HG03159 (cell line): Measurements from ENCODE around the gene PDIA6.

Experiments
- ATAC-seq: cut with Tn5 transposase; IDR thresholded peaks from one replicate; pipeline ENCODE4 v1.9.1; 2021; ENCODE audit warnings: mild to moderate bottlenecking, moderate library complexity; ENCODE audit not compliant: unreplicated experiment

The PDIA6 gene

GRCh38 chr2:10768063-10768507 lies 44.5 kb downstream of the PDIA6 start:
- ATAC-seq, result no peak

GRCh38 chr2:10765914-10766313 lies 46.7 kb downstream of the PDIA6 start:
- ATAC-seq, result no peak

- ATAC-seq, result no peak
These were observed 47.1 kb downstream of the PDIA6 start for GRCh38 chr2:10765461-10765860.

- no peak for ATAC-seq
These were observed 47.7 kb downstream of the PDIA6 start for GRCh38 chr2:10764896-10765295.

- no peak for ATAC-seq
These were observed 48.3 kb downstream of the PDIA6 start for GRCh38 chr2:10764096-10764785.

DNA sequence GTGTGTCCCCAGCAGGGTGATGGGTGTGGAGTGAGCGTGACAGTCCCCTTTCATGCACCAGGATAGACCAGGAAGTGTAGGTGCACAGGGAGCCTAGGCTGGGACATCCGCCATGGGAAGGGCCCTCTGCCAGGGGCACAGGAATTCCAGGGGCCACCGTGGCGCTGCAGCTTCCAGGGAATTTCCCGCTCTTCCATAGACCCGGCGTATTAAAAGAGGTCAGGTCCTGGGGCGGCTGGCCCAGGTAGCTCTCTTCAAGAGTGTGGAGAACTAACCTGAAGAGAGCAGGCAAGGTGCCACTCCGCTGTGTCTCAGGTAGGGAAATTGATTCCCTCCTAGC lies 49.2 kb downstream of the PDIA6 start:
- ATAC-seq, result no peak

DNA sequence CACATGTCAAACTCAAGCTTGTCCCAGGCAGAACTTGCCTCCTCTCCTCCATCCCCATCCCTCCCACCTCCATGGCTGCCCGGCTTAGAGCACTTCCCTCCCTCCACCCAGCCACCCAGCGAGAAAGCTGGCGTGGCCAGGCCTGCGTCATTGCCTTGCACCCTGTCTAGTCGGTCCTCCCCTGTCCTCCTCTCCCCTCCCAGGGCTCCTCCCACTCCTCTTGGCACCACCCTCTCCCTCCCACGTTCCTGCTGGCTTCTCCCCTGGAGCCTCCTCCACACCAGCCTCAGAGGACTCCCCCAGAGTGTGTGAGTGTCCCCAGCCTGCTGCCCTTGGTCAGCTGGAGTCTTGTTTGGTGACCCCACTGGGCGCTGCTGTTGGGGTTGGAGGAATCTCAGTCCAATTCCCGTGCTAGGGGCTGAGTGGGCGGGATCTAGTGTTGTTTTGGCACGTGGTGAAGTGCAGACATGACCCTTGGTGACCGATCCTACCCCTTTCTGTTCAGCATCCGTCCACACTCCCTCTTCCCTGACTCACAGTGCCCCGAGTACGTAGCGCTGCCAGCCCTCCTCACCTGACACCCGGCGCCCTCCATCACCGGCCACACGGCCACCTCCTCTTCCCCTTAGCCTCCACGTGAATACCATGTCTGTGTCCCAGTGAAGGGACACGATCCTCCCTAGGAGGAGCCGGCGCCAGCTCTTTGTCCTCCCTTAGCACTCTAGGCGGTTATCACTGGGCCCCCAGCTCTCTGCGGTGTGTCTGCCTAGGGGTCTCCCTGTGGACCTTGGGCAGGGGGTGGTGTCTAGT lies 49.7 kb downstream of the PDIA6 start:
- no peak for ATAC-seq

DNA sequence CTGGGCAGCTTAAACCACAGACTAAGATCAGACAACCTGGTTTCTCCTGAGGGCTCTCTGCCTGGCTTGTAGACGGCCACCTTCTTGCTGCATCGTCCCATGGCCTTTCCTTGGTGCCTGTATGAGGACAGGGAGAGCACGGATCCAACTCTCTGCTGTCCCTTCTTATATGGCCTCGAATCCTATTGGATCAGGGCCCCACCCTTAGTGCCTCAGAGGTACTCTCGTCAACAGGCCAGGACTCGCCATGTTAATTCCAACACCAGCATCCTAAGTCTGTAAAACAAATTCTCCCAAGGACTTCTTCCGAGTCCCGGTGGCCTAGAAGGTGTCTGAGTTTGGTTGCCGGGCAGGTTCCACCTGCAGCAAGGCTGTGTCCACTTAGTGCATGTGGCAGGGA lies 51.0 kb downstream of the PDIA6 start:
- no peak for ATAC-seq

DNA sequence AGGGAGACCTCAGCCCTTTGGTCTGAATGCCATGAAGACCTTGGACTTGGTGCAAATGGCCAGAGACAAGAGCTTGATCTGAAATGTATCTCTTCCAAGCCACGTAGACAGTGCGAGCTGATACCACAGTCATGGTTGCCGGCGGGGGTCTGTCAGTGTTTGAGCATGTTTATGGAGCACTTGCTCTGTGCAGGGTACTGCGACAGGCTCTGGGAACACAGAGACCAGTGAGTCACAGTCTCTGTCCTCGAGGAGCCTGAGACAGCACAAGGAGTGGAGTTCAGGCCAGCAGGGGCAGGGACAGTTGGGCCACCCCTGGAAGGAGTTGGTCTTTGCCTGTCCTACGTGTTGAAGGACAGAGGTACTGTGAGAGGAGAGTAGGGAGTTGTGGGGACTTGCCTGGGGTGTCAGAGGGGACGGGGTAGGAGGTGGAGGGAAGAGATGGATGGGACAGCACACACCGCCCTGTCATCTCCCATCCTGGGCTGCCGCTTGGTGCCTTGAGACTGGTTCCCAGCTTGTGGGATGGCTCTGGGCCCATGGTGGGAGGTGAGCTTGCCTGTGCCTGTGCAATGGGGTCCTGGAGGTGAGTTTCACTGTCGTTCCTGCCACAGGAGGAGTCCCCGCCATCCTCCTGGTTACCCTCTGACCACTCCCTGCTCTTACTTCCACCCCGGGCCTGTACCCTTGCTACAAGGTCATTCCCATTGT lies 51.6 kb downstream of the PDIA6 start:
- ATAC-seq, result no peak

GRCh38 chr2:10759151-10759714 lies 53.4 kb downstream of the PDIA6 start:
- no peak for ATAC-seq

DNA sequence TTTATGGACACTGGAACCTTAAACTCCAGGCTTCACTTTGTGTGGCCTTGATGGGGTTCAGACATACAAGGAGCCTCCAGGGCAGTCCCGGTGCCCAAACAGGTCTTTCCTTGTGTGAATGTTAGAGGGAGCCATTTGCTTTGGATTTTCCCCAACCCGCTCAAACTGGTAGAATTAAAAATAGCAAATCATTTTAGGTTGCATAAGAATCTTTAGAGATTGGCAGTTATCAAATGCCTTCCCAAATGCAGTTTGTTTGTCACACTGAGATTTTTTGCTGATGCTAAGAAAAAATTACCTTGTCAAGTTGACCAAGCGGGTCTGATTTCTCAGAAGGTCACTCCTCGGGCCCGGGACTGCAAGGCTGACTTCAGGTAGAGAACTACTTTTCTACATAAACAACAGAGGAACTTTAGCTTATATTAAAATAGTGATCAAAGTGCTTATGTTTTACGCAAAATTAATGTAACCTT lies 54.7 kb downstream of the PDIA6 start:
- ATAC-seq, result no peak

DNA sequence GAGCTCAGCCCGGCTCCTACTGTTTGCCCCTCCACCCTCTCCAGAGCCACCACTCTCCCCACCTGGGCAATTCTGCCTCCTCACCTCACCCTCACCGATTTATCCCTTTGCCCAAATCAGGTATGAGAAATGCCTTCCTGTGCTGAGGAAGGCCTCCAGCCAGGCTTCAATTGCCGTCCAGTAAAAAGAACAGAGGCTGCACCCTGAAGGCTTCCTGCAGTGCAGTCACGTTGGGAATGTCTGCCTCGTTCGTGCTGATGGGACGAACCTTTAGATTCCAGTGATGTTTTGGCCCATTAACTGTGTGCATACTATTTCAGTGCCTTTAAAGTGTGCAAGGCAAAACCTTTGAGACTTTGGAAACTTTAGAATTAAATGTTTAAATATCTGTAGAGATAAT lies 57.0 kb downstream of the PDIA6 start:
- ATAC-seq, result no peak

GRCh38 chr2:10753876-10754275 lies 58.7 kb downstream of the PDIA6 start:
- no peak for ATAC-seq

- ATAC-seq, result no peak
These were observed 59.4 kb downstream of the PDIA6 start for GRCh38 chr2:10753156-10753555.

DNA sequence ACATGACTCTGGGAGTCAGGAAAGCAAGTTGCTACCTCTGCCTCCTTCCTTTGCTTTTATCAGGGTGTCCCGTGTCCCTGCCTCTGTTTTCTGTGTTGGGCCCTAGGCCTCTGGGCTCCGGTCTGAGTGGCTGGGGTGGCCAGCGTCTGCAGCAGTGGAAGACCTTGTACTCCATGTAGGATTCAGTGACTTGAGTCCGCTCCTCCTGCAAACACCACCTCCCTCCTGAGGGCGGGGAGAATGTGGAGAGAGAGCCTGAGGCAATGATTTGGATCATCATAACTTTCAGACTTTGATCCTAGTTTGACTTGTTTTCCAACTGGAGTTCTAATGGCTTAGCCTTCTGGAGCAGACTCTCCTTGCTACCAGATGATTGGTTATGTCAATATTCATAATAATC lies 60.3 kb downstream of the PDIA6 start:
- no peak for ATAC-seq

GRCh38 chr2:10750610-10751009 lies 62.0 kb downstream of the PDIA6 start:
- no peak for ATAC-seq

- no peak for ATAC-seq
These were observed 69.9 kb downstream of the PDIA6 start for GRCh38 chr2:10742666-10743065.

GRCh38 chr2:10741139-10741538 lies 71.4 kb downstream of the PDIA6 start:
- ATAC-seq, result no peak

DNA sequence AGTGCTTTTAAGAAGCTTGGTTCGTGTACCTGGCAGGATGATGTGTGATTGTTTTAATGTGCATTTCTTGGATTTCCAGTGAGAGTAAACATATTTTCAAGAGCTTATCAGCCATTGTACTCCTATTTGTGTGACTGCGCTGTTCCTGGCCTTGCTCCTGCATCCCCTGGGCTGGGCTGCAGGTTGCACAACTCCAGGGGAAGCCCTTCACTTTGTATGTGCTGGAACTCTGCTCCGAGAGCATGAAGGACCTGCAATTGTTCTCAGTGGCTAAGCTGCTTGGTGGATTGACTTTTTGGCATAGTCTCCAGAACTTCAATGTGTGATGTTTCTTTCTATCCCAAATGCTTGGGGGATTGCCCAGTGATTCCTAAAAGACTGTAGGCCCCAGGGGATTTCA lies 72.4 kb downstream of the PDIA6 start:
- no peak for ATAC-seq

- ATAC-seq, result no peak
These were observed 74.4 kb downstream of the PDIA6 start for GRCh38 chr2:10738192-10738591.

DNA sequence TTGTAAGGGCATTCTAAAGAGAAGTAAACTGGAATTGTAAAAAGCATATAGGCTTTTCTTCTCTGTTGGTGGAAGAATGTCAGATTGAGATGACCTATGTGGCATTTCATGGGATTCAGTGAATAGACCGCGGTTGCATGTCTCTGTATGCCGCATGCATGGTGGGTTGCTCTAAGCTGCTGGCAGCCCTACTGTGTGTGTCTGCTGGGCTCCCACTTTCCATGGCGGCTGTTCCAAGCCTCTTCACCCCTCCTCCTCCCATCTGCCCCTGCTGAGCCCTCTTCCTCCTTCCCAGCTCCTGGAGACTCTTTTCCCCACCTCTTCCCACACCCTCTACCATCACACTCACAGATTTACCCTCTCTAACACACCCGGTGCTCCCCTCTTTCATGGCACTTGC lies 78.6 kb downstream of the PDIA6 start:
- ATAC-seq, result no peak

DNA sequence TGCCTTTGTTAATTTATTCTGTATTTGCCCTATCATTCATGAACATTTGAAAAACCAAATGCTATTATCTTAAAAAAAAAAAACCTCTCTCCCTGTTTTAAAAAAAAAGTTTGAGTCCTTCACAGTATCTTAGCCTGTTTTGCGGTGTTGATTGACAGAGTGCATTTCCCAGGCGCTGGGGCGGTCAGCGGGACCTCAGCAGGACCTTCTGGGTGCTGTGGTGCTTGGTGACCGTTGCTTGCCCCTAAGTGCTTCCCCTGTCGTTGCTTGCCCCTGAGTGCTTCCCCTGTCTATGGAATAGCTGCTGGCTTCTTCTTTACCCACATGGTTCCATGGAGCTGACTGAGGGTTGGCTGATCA lies 79.0 kb downstream of the PDIA6 start:
- no peak for ATAC-seq
